PC-3 (cell line): ENCODE measurements around the gene CELF2. TPM values are rescaled to one million over a fixed set of nuclear protein-coding genes. Genes with fewer than 3 reads are reported as not detected.

Experiments used
- ATAC-seq: fragments of 200-7000 bp; cut with Tn5 transposase; 2 replicates; pipeline ENCODE4 v1.9.1; 2020; ENCODE audit warnings: mild to moderate bottlenecking, moderate library complexity
- BruUV-seq: library from RNA; stranded (reverse); fragments of 400-500 nt; replicated peaks from 2 replicates; lab custom pipeline; 2021; lab: Mats Ljungman, UMichigan
- CTCF ChIA-PET: fragments of 300-600 bp; sonication (Branson Sonifier 250); formaldehyde crosslinking; loops from one replicate; lab custom pipeline; 2022; ENCODE audit warnings: antibody characterized with exemption; lab: Charles Lee
- POLR2A ChIA-PET: fragments of 300-600 bp; sonication (Branson Sonifier 250); formaldehyde crosslinking; loops from one replicate; lab custom pipeline; 2022; ENCODE audit warnings: antibody characterized with exemption; ENCODE audit not compliant: unreplicated experiment; lab: Charles Lee
- DNase-seq: peaks from one replicate; pipeline ENCODE4 v3.0.0-alpha.2; 2015
- H2AFZ ChIP-seq: fragments of 300-600 bp; sonication (generic); 2 replicates; pipeline ENCODE4 v1.6.0; 2016; ENCODE audit warnings: antibody characterized with exemption, low read length
- H3F3A ChIP-seq: fragments of 300-600 bp; sonication (generic); one replicate; pipeline ENCODE4 v1.6.0; 2017; ENCODE audit warnings: antibody characterized with exemption, low read length, control low read depth, mild to moderate bottlenecking; ENCODE audit not compliant: unreplicated experiment
- H3K27ac ChIP-seq: fragments of 300-600 bp; sonication (generic); 2 replicates; pipeline ENCODE4 v1.5.1; 2016; ENCODE audit warnings: mild to moderate bottlenecking, low read length
- H3K27me3 ChIP-seq: fragments of 300-600 bp; sonication (generic); 2 replicates; pipeline ENCODE4 v1.6.1; 2016; ENCODE audit warnings: low read length, mixed read lengths
- H3K36me3 ChIP-seq: fragments of 300-600 bp; sonication (generic); 2 replicates; pipeline ENCODE4 v1.6.1; 2016; ENCODE audit warnings: low read depth, mixed run types, low read length, mixed read lengths
- H3K4me1 ChIP-seq: fragments of 300-600 bp; sonication (generic); 2 replicates; pipeline ENCODE4 v1.5.1; 2016; ENCODE audit warnings: low read length; ENCODE audit not compliant: insufficient read depth
- H3K4me2 ChIP-seq: fragments of 300-600 bp; sonication (generic); 2 replicates; pipeline ENCODE4 v1.6.0; 2016; ENCODE audit warnings: low read length
- H3K4me3 ChIP-seq: fragments of 300-600 bp; sonication (generic); 2 replicates; pipeline ENCODE4 v1.5.1; 2016; ENCODE audit warnings: mild to moderate bottlenecking, low read length, mixed read lengths
- H3K79me2 ChIP-seq: fragments of 300-600 bp; sonication (generic); 2 replicates; pipeline ENCODE4 v1.6.1; 2017; ENCODE audit warnings: low read length, mixed read lengths
- H3K9ac ChIP-seq: fragments of 300-600 bp; sonication (generic); 2 replicates; pipeline ENCODE4 v1.6.0; 2016; ENCODE audit warnings: mild to moderate bottlenecking, low read length
- H3K9me2 ChIP-seq: fragments of 300-600 bp; sonication (generic); replicated peaks from 2 replicates; pipeline ENCODE4 v1.6.1; 2016; ENCODE audit warnings: mixed run types, low read length, mixed read lengths
- H3K9me3 ChIP-seq: fragments of 300-600 bp; sonication (generic); 2 replicates; pipeline ENCODE4 v1.6.1; 2016; ENCODE audit warnings: low read length, mixed read lengths
- H4K20me1 ChIP-seq: fragments of 300-600 bp; sonication (generic); 2 replicates; pipeline ENCODE4 v1.6.1; 2016; ENCODE audit warnings: low read length, mixed read lengths
- CTCF ChIP-seq: fragments of 300-600 bp; sonication (generic); conservative IDR thresholded peaks from 2 replicates; pipeline ENCODE4 v1.5.1; 2017; ENCODE audit warnings: antibody characterized with exemption, low read depth, mild to moderate bottlenecking, low read length
- EZH2 ChIP-seq: fragments of 300-600 bp; sonication (generic); IDR thresholded peaks from one replicate; pipeline ENCODE4 v1.6.1; 2017; ENCODE audit warnings: antibody characterized with exemption, mild to moderate bottlenecking, low read length; ENCODE audit not compliant: unreplicated experiment
- EZH2phosphoT487 ChIP-seq: fragments of 300-600 bp; sonication (generic); IDR thresholded peaks from 2 replicates; pipeline ENCODE4 v1.6.1; 2018; ENCODE audit warnings: mild to moderate bottlenecking, antibody characterized with exemption, low read length, borderline replicate concordance
- intact Hi-C: fragments of 100-400 bp; cut with micrococcal nuclease; formaldehyde crosslinking; loops from 2 replicates; pipeline ENCODE4 v1.9.0; 2023
- total RNA-seq: library from RNA; depleted of rRNA; stranded (reverse); fragments of >200 nt; gene quantifications from 2 replicates; pipeline ENCODE4 v1.2.3, GENCODE V29; 2014

CELF2 gene
- total RNA-seq, 1 experiment from 2014 or later: not detected

DNA sequence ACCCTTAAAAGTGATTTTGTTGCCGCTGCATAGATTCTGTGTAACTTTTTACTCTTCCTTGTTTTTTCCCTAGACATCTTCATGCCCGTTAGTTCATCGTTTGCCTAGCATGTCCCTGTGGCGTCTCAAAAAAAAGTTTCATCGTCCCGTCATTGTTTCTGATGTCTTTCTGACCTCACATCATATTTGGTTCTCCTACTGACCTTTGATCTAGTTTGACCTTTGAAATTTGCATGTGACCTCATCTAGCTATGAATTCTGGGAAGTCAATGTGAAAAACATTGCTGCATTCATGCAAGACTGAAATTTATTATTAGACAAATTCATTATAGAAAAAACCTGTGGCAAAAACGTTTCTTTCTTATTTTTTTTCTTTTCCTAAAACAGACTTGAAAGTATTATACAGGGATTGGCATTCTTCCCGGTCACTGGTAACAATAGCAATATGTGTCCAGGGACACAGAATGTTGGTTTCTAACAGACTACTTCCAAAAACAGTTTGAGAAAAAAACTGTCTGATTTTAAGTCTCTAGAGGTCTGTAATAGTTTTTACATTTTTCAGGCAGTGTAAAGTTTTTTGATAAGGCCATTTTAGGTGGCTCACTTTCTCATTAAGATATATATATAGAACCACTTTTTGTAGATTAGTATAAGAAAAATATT is 312.8 kb downstream of the CELF2 start:
- DNase-seq (no peak), ATAC-seq (no peak)
- ChIA-PET POLR2A (no interaction called here), CTCF (no interaction called here)
- Histone ChIP-seq H3K36me3 (no peaks in the 10 kb centered on the region), H3K4me1 (no peaks in the 10 kb centered on the region), H3K9ac (no peak overlapping the region), H2AFZ (no peak overlapping the region), H3K79me2 (no peaks in the 10 kb centered on the region), H4K20me1 (no peaks in the 10 kb centered on the region), H3K4me3 (no peak overlapping the region), H3K9me2 (no peaks in the 10 kb centered on the region), H3K27ac (no peak overlapping the region), H3K27me3 (peaks cover 78% of the 10 kb centered on the region), H3F3A (no peaks in the 10 kb centered on the region), H3K4me2 (no peak overlapping the region), H3K9me3 (no peaks in the 10 kb centered on the region)
- TF ChIP-seq EZH2phosphoT487 (no peak), EZH2 (no peak), CTCF (no peak)
- intact Hi-C loops: no loop called here
- no TSS peak for BruUV-seq

DNA sequence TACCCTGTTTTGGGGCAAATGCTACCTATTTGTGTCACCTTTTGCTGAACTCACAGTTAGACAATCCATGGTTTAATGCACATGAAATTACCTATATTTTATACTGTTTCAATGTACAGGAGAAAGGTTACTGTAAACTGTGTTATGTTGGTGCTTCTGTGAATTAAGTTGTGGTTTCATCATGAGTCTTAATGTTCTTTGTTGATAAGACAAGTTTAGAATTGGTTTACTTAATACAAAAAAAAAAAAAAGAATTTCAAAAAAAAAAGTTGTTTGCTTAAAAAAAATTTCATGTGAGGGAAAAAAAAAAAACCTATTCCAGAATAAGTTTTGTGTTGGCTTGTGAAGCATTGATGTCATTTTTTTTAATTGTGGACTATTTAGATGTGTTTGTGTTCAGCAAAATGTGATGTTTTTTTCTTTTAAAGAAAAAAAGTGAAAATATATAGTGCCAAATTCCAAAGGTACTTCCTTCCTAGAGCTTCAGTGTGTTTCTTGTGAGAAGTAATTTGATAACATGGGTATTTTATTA is 313.4 kb downstream of the CELF2 start:
- Histone ChIP-seq H3K36me3 (no peaks in the 10 kb centered on the region), H2AFZ (no peak overlapping the region), H3K4me2 (no peak overlapping the region), H4K20me1 (no peaks in the 10 kb centered on the region), H3K9ac (no peak overlapping the region), H3K79me2 (no peaks in the 10 kb centered on the region), H3K27ac (no peak overlapping the region), H3K9me2 (no peaks in the 10 kb centered on the region), H3F3A (no peaks in the 10 kb centered on the region), H3K9me3 (no peaks in the 10 kb centered on the region), H3K27me3 (peaks cover 84% of the 10 kb centered on the region), H3K4me3 (no peak overlapping the region), H3K4me1 (no peaks in the 10 kb centered on the region)
- ATAC-seq: no peak
- DNase-seq: no peak
- intact Hi-C loops: no loop called here
- no TSS peak for BruUV-seq
- ChIA-PET CTCF (no interaction called here), POLR2A (no interaction called here)
- TF ChIP-seq EZH2 (no peak), EZH2phosphoT487 (no peak), CTCF (no peak)

- Histone ChIP-seq H3K9ac (no peak overlapping the region), H3K4me2 (no peak overlapping the region), H3K4me1 (no peaks in the 10 kb centered on the region), H4K20me1 (no peaks in the 10 kb centered on the region), H3K36me3 (no peaks in the 10 kb centered on the region), H2AFZ (no peak overlapping the region), H3K79me2 (no peaks in the 10 kb centered on the region), H3K27ac (no peak overlapping the region), H3K27me3 (peaks cover 87% of the 10 kb centered on the region), H3K4me3 (no peak overlapping the region), H3K9me3 (no peaks in the 10 kb centered on the region), H3F3A (no peaks in the 10 kb centered on the region), H3K9me2 (no peaks in the 10 kb centered on the region)
- TF ChIP-seq CTCF: no peak
- no peak for TF ChIP-seq EZH2phosphoT487
- no peak for TF ChIP-seq EZH2
- DNase-seq (no peak), ATAC-seq (no peak)
- POLR2A ChIA-PET: no interaction called here
- intact Hi-C loops: no loop called here
- CTCF ChIA-PET: no interaction called here
- no TSS peak for BruUV-seq
Observed at GRCh38 chr10:11331726-11332125, 314.1 kb downstream of the CELF2 start.
